Smooth muscle cell (in vitro differentiated cells): ENCODE results near the gene CCDC117. TPM values are rescaled to one million over a fixed set of nuclear protein-coding genes. Genes with fewer than 3 reads are reported as not detected.
A peak's percentile ranks its signal among the peaks of the same experiment; 100 is the strongest.

ENCODE experiments used
- DNase-seq: peaks from one replicate; lab custom pipeline; 2025; ENCODE audit not compliant: unreplicated experiment; lab: John Stamatoyannopoulos, UW
- H2AFZ ChIP-seq: fragments of 200-600 bp; sonication (generic); 2 replicates; pipeline ENCODE4 v1.6.0; 2016; ENCODE audit warnings: antibody characterized with exemption, low read depth, mild to moderate bottlenecking
- H3F3A ChIP-seq: fragments of 200-600 bp; sonication (generic); 2 replicates; pipeline ENCODE4 v1.6.0; 2017; ENCODE audit warnings: antibody characterized with exemption, low read depth
- H3K27ac ChIP-seq: fragments of 200-600 bp; sonication (generic); 2 replicates; pipeline ENCODE4 v1.5.1; 2016; ENCODE audit warnings: low read depth, mild to moderate bottlenecking
- H3K27me3 ChIP-seq: fragments of 200-600 bp; sonication (generic); 2 replicates; pipeline ENCODE4 v1.6.1; 2016; ENCODE audit warnings: low read depth, mild to moderate bottlenecking
- H3K36me3 ChIP-seq: fragments of 200-600 bp; sonication (generic); 2 replicates; pipeline ENCODE4 v1.5.1; 2016; ENCODE audit warnings: low read depth
- H3K4me1 ChIP-seq: fragments of 200-600 bp; sonication (generic); 2 replicates; pipeline ENCODE4 v1.5.1; 2016; ENCODE audit warnings: low read depth
- H3K4me2 ChIP-seq: fragments of 200-600 bp; sonication (generic); 2 replicates; pipeline ENCODE4 v1.6.0; 2016; ENCODE audit warnings: mild to moderate bottlenecking
- H3K4me3 ChIP-seq: fragments of 200-600 bp; sonication (generic); 2 replicates; pipeline ENCODE4 v1.5.1; 2016; ENCODE audit warnings: mild to moderate bottlenecking
- H3K79me2 ChIP-seq: fragments of 200-600 bp; sonication (generic); 2 replicates; pipeline ENCODE4 v1.6.0; 2016; ENCODE audit warnings: low read depth, mild to moderate bottlenecking
- H3K9ac ChIP-seq: fragments of 200-600 bp; sonication (generic); 2 replicates; pipeline ENCODE4 v1.6.0; 2016; ENCODE audit warnings: low read depth
- H3K9me3 ChIP-seq: fragments of 200-600 bp; sonication (generic); replicated peaks from 2 replicates; pipeline ENCODE4 v1.5.1; 2016; ENCODE audit warnings: low read depth
- H4K20me1 ChIP-seq: fragments of 200-600 bp; sonication (generic); 2 replicates; pipeline ENCODE4 v1.6.0; 2016; ENCODE audit warnings: low read depth
- CTCF ChIP-seq: fragments of 200-600 bp; sonication (generic); IDR thresholded peaks from 2 replicates; pipeline ENCODE4 v1.5.1; 2017; ENCODE audit warnings: borderline replicate concordance, mild to moderate bottlenecking, antibody characterized with exemption; ENCODE audit not compliant: insufficient read depth, poor library complexity, severe bottlenecking
- WGBS: methylation state at CpG from one replicate; pipeline ENCODE4 v1.1.7; 2016; ENCODE audit warnings: low lambda C conversion rate; 5-methylcytosine and 5-hydroxymethylcytosine counted together
- polyA plus RNA-seq: library from polyadenylated mRNA; unstranded; fragments of >200 nt; fragmentation: Nextera tagmentation; extraction: Ambion mirVana; gene quantifications from 2 replicates; pipeline ENCODE4 v1.2.1, GENCODE V29; 2016
- total RNA-seq: library from RNA; depleted of rRNA; stranded (reverse); fragments of >200 nt; gene quantifications from 2 replicates; pipeline ENCODE4 v1.2.3, GENCODE V29; 2014

CCDC117 gene
- total and polyA plus RNA-seq, 2 experiments from 2014 or later: 17.3 to 30.8 TPM

- 94% methylated on average over 14 of the region's 14 CpGs for WGBS
- Histone ChIP-seq H3K27me3 (no peaks in the 10 kb centered on the region), H4K20me1 (peaks cover 9% of the 10 kb centered on the region), H3K36me3 (no peaks in the 10 kb centered on the region), H3F3A (no peaks in the 10 kb centered on the region), H3K9me3 (no peaks in the 10 kb centered on the region), H3K27ac (no peak overlapping the region), H3K4me3 (no peak overlapping the region), H3K79me2 (peaks cover 10% of the 10 kb centered on the region), H3K4me1 (no peaks in the 10 kb centered on the region), H2AFZ (no peak overlapping the region), H3K4me2 (no peak overlapping the region), H3K9ac (no peak overlapping the region)
- no peak for DNase-seq
- no peak for TF ChIP-seq CTCF
These were observed 3.0 kb upstream of the CCDC117 start for GRCh38 chr22:28769394-28770085.

DNA sequence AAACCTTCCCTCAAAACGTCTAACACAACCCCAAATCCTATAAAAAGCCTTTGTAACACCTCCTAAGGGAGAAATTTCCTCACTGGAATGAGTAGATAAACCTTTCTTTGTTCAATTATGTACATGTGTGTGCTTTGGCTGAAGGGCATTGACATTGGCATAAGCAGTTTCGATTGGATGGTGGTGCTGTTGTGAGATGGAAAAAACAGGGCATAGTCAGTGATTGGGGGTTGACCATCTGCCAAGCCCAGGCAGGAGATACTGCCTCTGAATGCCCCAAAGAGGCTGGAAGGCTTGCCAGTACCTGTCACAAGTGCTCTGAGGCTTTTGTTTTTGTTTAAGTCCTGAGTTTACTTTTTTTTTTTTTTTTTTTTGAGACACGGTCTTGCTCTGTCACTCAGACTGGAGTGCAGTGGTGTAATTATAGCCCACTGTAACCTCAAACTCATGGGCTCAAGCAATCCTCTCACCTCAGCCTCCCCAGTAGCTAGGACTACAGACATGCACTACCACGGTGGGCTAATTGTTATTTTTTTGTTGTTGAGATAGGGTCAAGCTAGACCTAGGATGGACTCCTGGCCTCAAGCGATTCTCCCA, 1.2 kb upstream of the CCDC117 start:
- no peak for TF ChIP-seq CTCF
- no peak overlapping the region for H3K9ac ChIP-seq
- H2AFZ ChIP-seq: no peak overlapping the region
- no peak for DNase-seq
- H3K4me2 ChIP-seq: no peak overlapping the region
- no peaks in the 10 kb centered on the region for H3K4me1 ChIP-seq
- H3K9me3 ChIP-seq: no peaks in the 10 kb centered on the region
- H3K79me2 ChIP-seq: peaks cover 27% of the 10 kb centered on the region
- peaks cover 4% of the 10 kb centered on the region for H3K36me3 ChIP-seq
- 83% methylated on average over 5 of the region's 5 CpGs for WGBS
- H3K27me3 ChIP-seq: no peaks in the 10 kb centered on the region
- no peak overlapping the region for H3K27ac ChIP-seq
- H4K20me1 ChIP-seq: peaks cover 23% of the 10 kb centered on the region
- no peak overlapping the region for H3K4me3 ChIP-seq
- no peaks in the 10 kb centered on the region for H3F3A ChIP-seq

DNA sequence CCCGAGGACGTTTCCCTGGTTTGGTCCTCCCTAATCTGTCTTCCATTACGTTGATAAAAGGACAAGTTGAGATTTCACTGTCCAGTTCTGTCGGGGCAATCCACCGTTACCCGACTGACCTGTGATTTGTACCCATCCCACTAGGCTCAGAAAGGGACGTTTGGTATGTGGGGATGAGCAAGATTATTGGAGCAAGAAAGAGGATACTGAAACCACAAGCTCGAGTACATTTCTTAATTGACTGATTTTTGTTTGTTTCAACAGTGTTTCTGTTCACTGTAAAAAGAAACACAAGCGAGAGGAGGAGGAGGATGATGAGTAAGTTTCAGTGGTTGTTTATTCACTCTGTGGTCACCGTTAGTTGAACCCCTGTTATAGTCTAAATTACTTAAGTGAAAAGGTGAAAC, 969 bp downstream of the CCDC117 start:
- peaks cover 4% of the 10 kb centered on the region for H3K36me3 ChIP-seq
- peaks cover 43% of the 10 kb centered on the region for H4K20me1 ChIP-seq
- no peaks in the 10 kb centered on the region for H3K4me1 ChIP-seq
- 2% methylated on average over 10 of the region's 10 CpGs for WGBS
- peak overlapping the region; percentile 85 for H2AFZ ChIP-seq
- H3K4me2 ChIP-seq: peak overlapping the region; percentile 86
- H3K79me2 ChIP-seq: peaks cover 49% of the 10 kb centered on the region
- H3K27me3 ChIP-seq: no peaks in the 10 kb centered on the region
- peak overlapping the region; percentile 88 for H3K4me3 ChIP-seq
- DNase-seq: no peak
- H3F3A ChIP-seq: no peaks in the 10 kb centered on the region
- H3K9me3 ChIP-seq: no peaks in the 10 kb centered on the region
- peak overlapping the region; percentile 93 for H3K9ac ChIP-seq
- peak overlapping the region; percentile 96 for H3K27ac ChIP-seq
- no peak for TF ChIP-seq CTCF
